GM12865 (cell line): ENCODE results near the gene PPARG.

Source experiments
- DNase-seq: peaks from one replicate; pipeline ENCODE4 v3.0.0; 2010; ENCODE audit warnings: low read depth
- H3K4me3 ChIP-seq: 2 replicates; pipeline ENCODE4 v1.5.1; 2011; ENCODE audit warnings: mild to moderate bottlenecking, low read depth, low read length, control low read depth
- TF ChIP-seq, protein P1 (sequence below): IDR thresholded peaks from 2 replicates; pipeline ENCODE4 v1.5.1; 2011; ENCODE audit warnings: low read length, control low read depth, low read depth, inconsistent platforms; ENCODE audit not compliant: insufficient read depth; ENCODE audit errors: missing control alignments

PPARG gene

DNA sequence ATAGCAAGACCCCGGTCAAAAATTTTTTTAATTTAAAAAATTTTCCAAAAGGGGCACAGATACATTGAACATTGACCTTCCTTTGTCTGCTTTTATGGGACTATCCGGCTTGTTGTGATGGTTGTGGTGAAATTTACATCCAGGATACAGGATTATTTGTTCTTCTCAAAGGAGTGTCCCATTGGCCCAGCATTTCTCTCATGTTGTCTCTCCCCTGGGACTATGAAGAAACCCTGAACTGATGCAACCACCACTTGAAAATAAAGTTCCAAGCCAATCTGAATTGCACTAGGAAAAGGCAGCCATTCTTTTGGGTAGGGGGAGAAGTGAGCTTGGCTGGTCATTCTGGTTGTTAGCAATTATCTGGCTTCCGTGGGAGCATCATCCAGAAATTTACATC lies 58.4 kb downstream of the PPARG start:
- TF ChIP-seq, protein P1, sequence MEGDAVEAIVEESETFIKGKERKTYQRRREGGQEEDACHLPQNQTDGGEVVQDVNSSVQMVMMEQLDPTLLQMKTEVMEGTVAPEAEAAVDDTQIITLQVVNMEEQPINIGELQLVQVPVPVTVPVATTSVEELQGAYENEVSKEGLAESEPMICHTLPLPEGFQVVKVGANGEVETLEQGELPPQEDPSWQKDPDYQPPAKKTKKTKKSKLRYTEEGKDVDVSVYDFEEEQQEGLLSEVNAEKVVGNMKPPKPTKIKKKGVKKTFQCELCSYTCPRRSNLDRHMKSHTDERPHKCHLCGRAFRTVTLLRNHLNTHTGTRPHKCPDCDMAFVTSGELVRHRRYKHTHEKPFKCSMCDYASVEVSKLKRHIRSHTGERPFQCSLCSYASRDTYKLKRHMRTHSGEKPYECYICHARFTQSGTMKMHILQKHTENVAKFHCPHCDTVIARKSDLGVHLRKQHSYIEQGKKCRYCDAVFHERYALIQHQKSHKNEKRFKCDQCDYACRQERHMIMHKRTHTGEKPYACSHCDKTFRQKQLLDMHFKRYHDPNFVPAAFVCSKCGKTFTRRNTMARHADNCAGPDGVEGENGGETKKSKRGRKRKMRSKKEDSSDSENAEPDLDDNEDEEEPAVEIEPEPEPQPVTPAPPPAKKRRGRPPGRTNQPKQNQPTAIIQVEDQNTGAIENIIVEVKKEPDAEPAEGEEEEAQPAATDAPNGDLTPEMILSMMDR = no peak
- DNase-seq = no peak
- no peak overlapping the region for H3K4me3 ChIP-seq

DNA sequence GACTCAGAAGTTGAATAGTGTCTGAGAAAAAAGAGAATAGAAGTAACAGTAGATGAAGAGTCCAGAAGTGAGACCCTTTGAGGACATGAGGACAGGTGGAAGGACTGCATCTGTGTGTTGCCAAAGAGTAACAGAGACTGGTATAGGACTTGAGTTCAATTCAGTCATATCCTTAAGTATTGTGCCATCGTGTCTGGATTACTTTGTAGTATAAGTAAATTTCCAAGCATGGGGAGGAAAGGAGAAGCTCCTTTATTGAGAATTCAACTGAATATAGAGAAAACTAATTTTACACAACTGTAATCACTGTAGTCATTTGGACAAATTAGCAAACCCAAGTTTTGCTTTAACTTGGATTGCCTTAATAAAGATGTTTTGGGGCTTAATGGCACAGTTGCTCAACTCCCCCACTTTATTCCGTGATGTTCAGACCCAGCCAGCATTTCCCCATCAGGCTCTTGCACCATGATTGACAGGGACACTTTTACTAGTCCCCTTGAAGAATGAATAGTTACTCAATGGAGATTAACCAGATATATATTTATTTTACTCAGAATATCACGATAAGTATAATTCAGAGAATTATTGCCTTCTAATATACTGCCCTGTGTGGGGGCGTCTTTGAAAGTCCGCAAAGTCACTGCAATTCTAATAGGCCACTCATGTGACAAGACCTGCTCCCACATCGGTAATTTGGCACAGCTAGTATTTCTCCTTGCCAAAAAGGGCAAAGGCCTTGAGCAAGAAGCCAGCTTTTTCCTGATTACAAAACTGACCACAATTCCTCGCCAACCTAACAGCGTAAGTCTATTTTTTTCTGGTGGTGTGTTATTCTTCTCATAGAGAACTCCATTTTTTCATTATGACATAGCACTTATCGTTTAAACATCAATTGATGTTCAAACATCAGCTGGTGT lies 61.3 kb downstream of the PPARG start:
- TF ChIP-seq, protein P1 = no peak
- no peak overlapping the region for H3K4me3 ChIP-seq
- DNase-seq = no peak

DNA sequence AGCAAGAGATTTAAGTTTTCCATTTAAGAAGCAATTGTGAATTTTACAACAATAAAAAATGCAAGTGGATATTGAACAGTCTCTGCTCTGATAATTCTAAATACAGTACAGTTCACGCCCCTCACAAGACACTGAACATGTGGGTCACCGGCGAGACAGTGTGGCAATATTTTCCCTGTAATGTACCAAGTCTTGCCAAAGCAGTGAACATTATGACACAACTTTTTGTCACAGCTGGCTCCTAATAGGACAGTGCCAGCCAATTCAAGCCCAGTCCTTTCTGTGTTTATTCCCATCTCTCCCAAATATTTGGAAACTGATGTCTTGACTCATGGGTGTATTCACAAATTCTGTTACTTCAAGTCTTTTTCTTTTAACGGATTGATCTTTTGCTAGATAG lies 62.3 kb downstream of the PPARG start:
- H3K4me3 ChIP-seq = no peak overlapping the region
- TF ChIP-seq, protein P1 = no peak
- DNase-seq = no peak

DNA sequence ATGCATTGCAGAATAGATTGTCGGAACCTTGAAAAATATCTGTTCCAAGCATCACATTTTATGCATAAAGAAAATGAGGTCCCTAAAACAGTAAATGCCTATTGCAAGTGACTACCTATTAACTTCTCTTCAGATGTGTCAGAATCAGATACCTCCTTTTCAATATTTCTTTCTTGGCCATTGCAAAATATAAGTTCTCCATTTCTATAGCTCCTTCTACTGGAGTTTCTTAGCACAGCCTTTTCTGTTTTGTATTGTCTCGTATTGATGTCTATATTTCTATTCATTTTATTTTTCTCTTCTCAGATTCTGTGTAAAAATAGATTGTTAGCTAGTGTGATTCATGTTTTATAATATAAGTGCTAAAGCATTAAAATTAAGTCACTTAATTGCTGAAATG lies 63.4 kb downstream of the PPARG start:
- no peak for DNase-seq

DNA sequence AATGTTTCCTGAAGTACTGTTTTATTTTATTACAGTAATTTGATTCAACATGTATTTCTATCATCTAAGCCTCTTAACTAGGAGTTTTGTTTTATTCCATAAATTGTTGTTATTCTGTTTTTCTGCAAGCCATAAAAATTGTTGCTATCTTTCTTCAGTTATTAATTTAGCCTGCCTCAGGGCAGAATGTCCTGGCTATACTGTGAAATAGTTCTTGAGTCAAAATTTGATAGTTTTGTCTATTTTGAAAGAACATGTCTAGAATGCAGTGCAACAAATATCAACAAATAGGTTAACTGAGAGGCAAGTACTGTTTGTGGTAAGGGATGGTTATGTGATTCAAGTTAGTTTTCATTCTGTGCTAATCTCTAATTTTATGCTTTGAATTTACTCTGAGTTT lies 63.9 kb downstream of the PPARG start:
- no peak for DNase-seq
- H3K4me3 ChIP-seq = no peak overlapping the region
- TF ChIP-seq, protein P1 = no peak

More for the DNA sequence above, 63.4 kb downstream of the PPARG start:
- TF ChIP-seq, protein P1 = no peak
- no peak overlapping the region for H3K4me3 ChIP-seq

DNA sequence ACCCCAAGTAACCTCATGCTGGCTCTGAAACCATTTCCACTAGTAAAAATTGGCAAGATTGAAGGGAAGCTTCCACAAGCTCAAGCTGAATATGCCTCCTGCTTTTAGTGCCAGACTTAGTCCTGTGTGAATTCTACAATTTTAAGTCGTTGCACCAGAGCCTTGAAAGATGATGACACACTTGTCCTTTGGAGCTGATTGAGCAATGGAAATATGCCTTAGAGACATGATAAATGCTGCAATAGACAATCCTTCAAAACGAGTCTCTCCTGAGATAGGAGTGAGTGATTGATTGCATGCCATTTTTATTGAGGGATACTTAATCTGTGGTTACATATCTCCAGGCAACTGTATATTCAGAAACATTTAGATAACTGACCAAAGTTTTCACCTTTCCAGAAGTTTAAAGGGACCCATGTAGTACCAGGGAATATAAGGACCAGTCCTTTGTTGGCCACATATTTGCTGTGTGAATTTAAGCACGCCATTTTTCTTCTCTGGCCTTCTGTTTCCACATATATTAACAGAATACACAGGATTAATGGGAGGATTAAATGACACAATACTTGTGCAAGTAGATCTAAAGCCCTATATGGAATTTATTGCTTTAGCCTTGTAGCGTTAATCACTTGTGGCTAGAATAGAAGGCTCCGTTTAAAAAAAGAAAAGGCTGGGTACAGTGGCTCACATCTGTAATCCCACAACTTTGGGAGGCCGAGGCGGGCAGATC lies 65.1 kb downstream of the PPARG start:
- DNase-seq = no peak
- TF ChIP-seq, protein P1 = no peak
- H3K4me3 ChIP-seq = no peak overlapping the region
